Upper lobe of left lung (tissue), 6 donors: ENCODE measurements around the gene TCF23. TPM values are rescaled to one million over a fixed set of nuclear protein-coding genes. Genes with fewer than 3 reads are reported as not detected.

Experiments used
- ATAC-seq, 2 donors: fragments of 200-7000 bp; cut with Tn5 transposase; one replicate each; pipeline ENCODE4 v1.9.1; 2022; ENCODE audit warnings: mild to moderate bottlenecking in 2 of 2, moderate library complexity in 2 of 2; ENCODE audit not compliant: low FRiP score in 2 of 2
- DNase-seq, 2 donors: peaks; one replicate each; pipeline ENCODE4 v3.0.0-alpha.2; 2019 to 2020
- H3K27ac ChIP-seq, 4 donors: fragments of 200-600 bp; sonication (generic); one replicate each; pipeline ENCODE4 v1.5.1; 2016 to 2019
- H3K27me3 ChIP-seq, 4 donors: fragments of 200-600 bp; sonication (generic); one replicate each; pipeline ENCODE4 v1.5.1; 2017 to 2019
- H3K36me3 ChIP-seq, 4 donors: fragments of 200-600 bp; sonication (generic); one replicate each; pipeline ENCODE4 v1.5.1; 2016 to 2019
- H3K4me1 ChIP-seq, 4 donors: fragments of 200-600 bp; sonication (generic); one replicate each; pipeline ENCODE4 v1.5.1; 2018 to 2019
- H3K4me3 ChIP-seq, 4 donors: fragments of 200-600 bp; sonication (generic); one replicate each; pipeline ENCODE4 v1.5.1; 2017 to 2019; ENCODE audit warnings: mild to moderate bottlenecking in 2 of 4, moderate library complexity in 1 of 4
- H3K9me3 ChIP-seq, 4 donors: fragments of 200-600 bp; sonication (generic); one replicate each; pipeline ENCODE4 v1.5.1; 2018 to 2019
- CTCF ChIP-seq, 6 experiments: fragments of 450-650 bp in 4 of 6; fragments of 200-600 bp in 2 of 6; sonication (generic) in 2 of 6; IDR thresholded peaks; one replicate each; pipeline ENCODE4 v1.5.1; 2016 to 2019; ENCODE audit warnings: antibody characterized with exemption in 6 of 6
- EP300 ChIP-seq, 4 donors: sonication (generic); formaldehyde crosslinking; IDR thresholded peaks; one replicate each; pipeline ENCODE4 v1.5.1; 2017; ENCODE audit warnings: antibody characterized with exemption in 4 of 4, control low read depth in 2 of 4
- POLR2A ChIP-seq, 4 donors: fragments of 450-650 bp; IDR thresholded peaks; one replicate each; pipeline ENCODE4 v1.5.1; 2016 to 2017; ENCODE audit warnings: antibody characterized with exemption in 4 of 4, mild to moderate bottlenecking in 2 of 4
- POLR2AphosphoS5 ChIP-seq, 2 donors: sonication (generic); formaldehyde crosslinking; IDR thresholded peaks; one replicate each; pipeline ENCODE4 v1.5.1; 2017; ENCODE audit warnings: antibody characterized with exemption in 2 of 2
- WGBS, 2 donors: methylation state at CpG; one replicate each; pipeline ENCODE4 v1.1.5; 2017 to 2018; 5-methylcytosine and 5-hydroxymethylcytosine counted together
- total RNA-seq, 6 donors: library from RNA; depleted of rRNA in 4 of 6; stranded (reverse); fragments of >200 nt in 4 of 6; gene quantifications; one replicate each; pipeline versions ENCODE4 v1.1.0 to v1.2.1, GENCODE V29; 2016 to 2021
- donor health status: DM: no; HTN: no; CAD: no; lungs with moderate emphysema.
- donor health status: DM: no; HTN: yes; CAD: no; lungs with severe emphysema.

The TCF23 gene
- total RNA-seq, 6 donors from 2014 or later: 0.13 to 0.20 TPM; not detected in 4

GRCh38 chr2:27137322-27137935 is 11.4 kb upstream of the TCF23 start:
- Histone ChIP-seq H3K4me1 (peaks cover 9 to 17% (median 13%) of the 10 kb centered on the region in 4 donors), H3K4me3 (no peak overlapping the region), H3K27me3 (no peaks in the 10 kb centered on the region), H3K36me3 (peaks cover 0 to 5% (median 2%) of the 10 kb centered on the region in 4 donors), H3K27ac (no peak overlapping the region), H3K9me3 (no peaks in the 10 kb centered on the region)
- DNase-seq (peak in 1 of 2 donors; percentile 77), ATAC-seq (no peak)
- TF ChIP-seq EP300 (IDR thresholded peaks at IDR 0.05) (no peak), POLR2A (IDR thresholded peaks at IDR 0.05) (no peak), CTCF (IDR thresholded peaks at IDR 0.05) (no peak), POLR2AphosphoS5 (IDR thresholded peaks at IDR 0.05) (no peak)
- 89% methylated on average over 10 to 16 of the region's 21 CpGs for WGBS, 2 donors

GRCh38 chr2:27138111-27138510 is 10.7 kb upstream of the TCF23 start:
- no peak overlapping the region for H3K27ac ChIP-seq
- 78 to 87% methylated on average over 5 to 7 of the region's 7 CpGs for WGBS, 2 donors
- DNase-seq (no peak), ATAC-seq (no peak)
- no peaks in the 10 kb centered on the region for H3K36me3 ChIP-seq
- H3K4me3 ChIP-seq: no peak overlapping the region
- peaks cover 7 to 10% (median 8%) of the 10 kb centered on the region in 4 donors for H3K4me1 ChIP-seq
- H3K9me3 ChIP-seq: no peaks in the 10 kb centered on the region
- no peak for TF ChIP-seq EP300 (IDR thresholded peaks at IDR 0.05)
- TF ChIP-seq POLR2A (IDR thresholded peaks at IDR 0.05): no peak
- no peak for TF ChIP-seq CTCF (IDR thresholded peaks at IDR 0.05)
- no peak for TF ChIP-seq POLR2AphosphoS5 (IDR thresholded peaks at IDR 0.05)
- H3K27me3 ChIP-seq: no peaks in the 10 kb centered on the region

GRCh38 chr2:27139310-27139709 is 9.5 kb upstream of the TCF23 start, which contains the start of gene PRR30:
TSS of gene PRR30 (minus strand) at chr2:27139410. CDS start at chr2:27138329, 1,081 bp downstream.
- H3K27ac ChIP-seq: no peak within 1 kb of the TSS
- TF ChIP-seq POLR2AphosphoS5 (IDR thresholded peaks at IDR 0.05) (no peak), CTCF (IDR thresholded peaks at IDR 0.05) (no peak), EP300 (IDR thresholded peaks at IDR 0.05) (no peak), POLR2A (IDR thresholded peaks at IDR 0.05) (no peak)
- no peaks in the 10 kb centered on the region for H3K27me3 ChIP-seq
- H3K4me1 ChIP-seq: no peaks in the 10 kb centered on the region
- H3K9me3 ChIP-seq: no peaks in the 10 kb centered on the region
- no peak within 1 kb of the TSS for H3K4me3 ChIP-seq
- ATAC-seq (no peak), DNase-seq (no peak)
- 58 to 79% methylated on average over 2 to 4 of the region's 4 CpGs for WGBS, 2 donors
- H3K36me3 ChIP-seq: no peaks in the 10 kb centered on the region

GRCh38 chr2:27143285-27143684 is 5.5 kb upstream of the TCF23 start:
- Histone ChIP-seq H3K27me3 (no peaks in the 10 kb centered on the region), H3K9me3 (no peaks in the 10 kb centered on the region), H3K36me3 (no peaks in the 10 kb centered on the region), H3K27ac (no peak overlapping the region), H3K4me1 (no peaks in the 10 kb centered on the region), H3K4me3 (no peak overlapping the region)
- WGBS, 2 donors: 69 to 80% methylated on average over 1 of the region's 1 CpG
- ATAC-seq: no peak
- no peak for DNase-seq
- TF ChIP-seq CTCF (IDR thresholded peaks at IDR 0.05) (no peak), EP300 (IDR thresholded peaks at IDR 0.05) (no peak), POLR2A (IDR thresholded peaks at IDR 0.05) (no peak)

GRCh38 chr2:27145682-27146081 is 3.1 kb upstream of the TCF23 start:
- H3K4me3 ChIP-seq: no peak overlapping the region
- no peaks in the 10 kb centered on the region for H3K36me3 ChIP-seq
- no peaks in the 10 kb centered on the region for H3K9me3 ChIP-seq
- no peak overlapping the region for H3K27ac ChIP-seq
- H3K4me1 ChIP-seq: no peaks in the 10 kb centered on the region
- no peaks in the 10 kb centered on the region for H3K27me3 ChIP-seq
- no peak for ATAC-seq
- WGBS, 2 donors: 79 to 86% methylated on average over 2 of the region's 2 CpGs
- TF ChIP-seq CTCF (IDR thresholded peaks at IDR 0.05) (no peak), POLR2AphosphoS5 (IDR thresholded peaks at IDR 0.05) (no peak), EP300 (IDR thresholded peaks at IDR 0.05) (no peak), POLR2A (IDR thresholded peaks at IDR 0.05) (no peak)
- DNase-seq: no peak
